IPS-NIHi7 (cell line): ENCODE measurements around the gene THAP4.

ENCODE experiments used
- DNase-seq: peaks from one replicate; pipeline ENCODE4 v3.0.0; 2012; ENCODE audit warnings: mixed read lengths; ENCODE audit errors: extremely low spot score

THAP4 gene

GRCh38 chr2:241547781-241548450 is 89.0 kb downstream of the THAP4 start:
- DNase-seq, result no peak

GRCh38 chr2:241546771-241547498 is 90.0 kb downstream of the THAP4 start:
- peak; percentile 11 for DNase-seq

DNA sequence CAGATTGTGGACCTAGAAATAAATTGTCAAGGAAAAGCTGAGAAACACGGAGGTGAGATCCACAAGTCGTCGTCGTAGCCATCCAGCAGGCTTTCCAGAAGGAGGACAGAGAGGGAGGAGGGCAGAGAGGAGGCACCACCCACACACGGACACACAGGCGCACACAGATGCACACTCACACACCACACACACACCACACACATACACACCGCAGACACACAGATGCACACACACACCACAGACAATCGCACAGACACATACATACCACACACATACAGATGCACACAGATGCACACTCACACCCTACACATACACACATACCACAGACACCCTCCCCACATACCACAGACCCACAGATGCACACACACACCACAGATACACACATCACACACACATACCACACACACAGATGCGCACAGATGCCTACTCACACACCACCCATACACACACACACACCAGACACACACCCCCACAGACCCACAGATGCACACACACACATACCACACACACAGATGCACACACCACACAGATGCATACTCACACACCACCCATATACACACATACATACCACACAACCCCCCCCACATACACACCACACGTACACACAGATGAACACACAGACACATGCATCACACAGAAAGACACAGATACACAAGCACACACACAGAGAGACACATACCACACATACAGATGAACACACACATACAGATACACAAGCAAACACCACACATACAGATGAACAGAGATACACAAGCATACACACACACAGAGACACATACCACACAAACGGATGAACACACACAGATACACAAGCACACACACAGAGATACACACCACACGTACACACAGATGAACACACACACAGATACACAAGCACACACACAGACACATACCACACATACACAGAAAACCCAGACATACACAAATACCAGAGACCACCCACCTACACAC is 91.2 kb downstream of the THAP4 start:
- peak; percentile 5 for DNase-seq

DNA sequence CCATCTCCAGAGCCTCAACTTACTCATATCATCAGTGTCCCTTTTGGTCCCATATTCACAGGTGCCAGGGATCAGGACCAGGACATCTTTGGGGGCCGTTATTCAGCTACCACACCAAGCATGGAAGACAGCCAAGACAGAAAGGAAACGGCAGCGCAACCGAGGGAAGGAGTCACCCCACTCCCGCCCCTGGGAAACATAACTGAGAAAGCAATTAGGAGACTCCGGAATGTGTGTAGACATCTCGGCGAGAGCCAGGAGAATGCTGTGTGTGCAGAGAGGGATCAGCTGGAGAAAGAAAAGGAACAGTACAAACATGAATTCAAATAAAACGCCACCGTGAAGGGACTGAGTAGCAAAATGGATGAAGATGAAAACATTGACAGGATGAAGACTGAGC is 91.9 kb downstream of the THAP4 start:
- no peak for DNase-seq

- peak; percentile 5 for DNase-seq
Measured at GRCh38 chr2:241542278-241542605, 94.7 kb downstream of the THAP4 start.

DNA sequence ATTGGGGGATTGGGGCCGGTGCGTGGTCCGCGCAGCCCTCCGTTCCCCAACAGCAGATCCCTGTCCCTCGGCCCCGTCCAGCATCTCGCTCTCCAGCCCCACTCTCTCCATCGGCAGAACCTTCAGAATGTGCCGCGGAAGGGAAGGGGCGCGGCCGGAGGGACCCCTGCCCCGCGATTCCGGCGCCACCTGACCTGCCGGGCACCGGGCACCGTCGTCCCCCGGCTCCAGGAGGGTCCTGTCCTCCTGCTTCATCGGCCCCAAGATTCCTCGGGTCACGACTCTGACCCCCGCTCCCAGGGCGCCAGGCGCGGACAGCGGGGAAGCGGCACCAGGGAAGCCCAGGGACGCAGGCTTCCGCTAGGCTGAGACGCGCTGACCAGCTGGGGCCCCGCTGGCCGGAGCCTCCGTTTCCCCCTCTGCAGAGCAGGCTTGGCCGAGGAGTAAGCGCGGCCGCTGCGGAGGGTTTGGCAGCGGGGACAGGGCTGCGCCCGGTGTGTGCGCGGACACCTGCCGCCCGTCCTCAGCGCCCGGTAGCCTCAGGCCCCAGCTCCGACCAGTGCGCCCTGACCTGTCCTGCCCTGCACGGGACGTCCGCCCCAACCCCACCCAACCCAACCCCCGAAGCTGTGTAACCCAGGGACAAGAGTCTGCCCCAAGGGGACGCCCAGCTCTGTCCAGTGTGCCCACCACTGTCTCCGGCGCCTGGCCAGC is 95.2 kb downstream of the THAP4 start:
- peak; percentile 31 for DNase-seq

DNA sequence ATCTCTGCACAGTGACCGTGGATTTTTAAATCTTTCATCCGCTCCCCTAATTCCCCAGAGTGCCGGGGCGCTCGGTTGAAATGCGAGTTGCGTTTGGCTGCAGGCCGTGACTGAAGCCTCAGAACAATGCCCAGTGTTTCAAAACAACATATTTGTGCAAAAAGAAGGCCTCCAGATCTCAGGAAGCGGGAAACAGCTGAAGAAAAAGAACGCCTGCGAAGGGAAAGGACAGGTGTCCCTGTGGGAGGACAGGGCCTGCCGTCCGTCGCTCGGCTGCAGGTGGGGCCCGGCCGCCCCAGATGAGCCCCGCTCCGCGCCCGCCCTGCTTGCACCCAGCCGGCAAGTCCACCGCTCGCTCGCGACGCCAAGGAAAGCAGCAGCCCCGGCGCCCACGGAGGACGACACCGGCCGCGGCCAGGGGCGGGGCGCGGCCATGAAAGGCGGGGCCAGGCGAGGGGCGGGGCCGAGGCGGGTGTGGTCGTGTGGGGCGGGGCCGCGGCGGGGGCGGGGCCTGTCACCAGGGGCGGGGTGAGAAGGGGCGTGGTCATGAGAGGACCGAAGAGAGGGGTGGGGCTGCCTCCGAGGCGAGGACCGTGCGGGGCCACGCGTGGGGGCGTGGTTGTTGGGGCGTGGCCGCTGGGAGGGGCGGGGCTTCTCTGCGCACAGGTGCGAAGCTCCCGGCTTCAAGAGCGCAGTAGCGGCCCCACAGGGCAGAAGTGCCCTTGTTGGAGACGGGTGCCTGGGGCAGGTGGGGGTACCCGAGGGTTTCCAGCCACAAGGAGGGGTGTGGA is 96.0 kb downstream of the THAP4 start:
- peak; percentile 98 for DNase-seq

- peak; percentile 18 for DNase-seq
Measured at GRCh38 chr2:241540401-241540770, 96.6 kb downstream of the THAP4 start.

DNA sequence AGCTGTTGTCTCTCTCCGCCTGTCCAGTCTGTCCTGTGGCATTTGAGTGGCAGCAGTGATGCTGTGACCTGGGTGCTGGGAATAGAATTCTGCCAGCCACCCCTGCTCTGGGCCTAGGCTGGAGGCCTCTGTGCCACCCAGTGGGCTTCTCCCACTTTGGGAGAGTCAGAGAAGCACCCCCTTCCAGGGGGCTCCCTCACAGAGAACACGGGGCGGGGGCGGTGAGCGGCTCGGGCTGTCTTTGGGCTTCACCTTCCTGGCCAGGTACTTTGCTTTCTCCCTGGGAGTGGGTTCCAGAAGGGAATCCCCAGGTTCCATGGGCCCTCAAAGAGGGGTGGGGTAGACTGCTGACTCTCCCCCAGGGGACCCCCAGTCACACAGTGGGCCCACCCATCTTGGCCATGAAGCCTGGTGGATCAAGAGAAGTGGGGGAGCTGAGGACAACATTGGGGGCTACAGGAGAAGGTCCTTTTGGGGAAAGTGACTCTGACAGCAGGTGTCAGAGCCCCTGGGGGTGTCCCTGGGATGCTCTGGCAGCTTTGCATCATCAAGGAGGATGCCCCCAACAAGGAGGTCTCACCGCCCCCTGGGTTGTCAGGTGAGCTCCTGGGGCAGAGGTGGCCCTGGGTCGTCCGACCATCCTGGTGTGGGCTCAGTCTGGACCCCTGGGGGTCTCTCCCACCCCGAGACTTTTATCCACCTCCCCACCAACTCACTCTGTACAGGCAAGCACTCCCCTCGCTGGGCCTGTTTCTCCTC is 97.2 kb downstream of the THAP4 start:
- peak; percentile 7 for DNase-seq

DNA sequence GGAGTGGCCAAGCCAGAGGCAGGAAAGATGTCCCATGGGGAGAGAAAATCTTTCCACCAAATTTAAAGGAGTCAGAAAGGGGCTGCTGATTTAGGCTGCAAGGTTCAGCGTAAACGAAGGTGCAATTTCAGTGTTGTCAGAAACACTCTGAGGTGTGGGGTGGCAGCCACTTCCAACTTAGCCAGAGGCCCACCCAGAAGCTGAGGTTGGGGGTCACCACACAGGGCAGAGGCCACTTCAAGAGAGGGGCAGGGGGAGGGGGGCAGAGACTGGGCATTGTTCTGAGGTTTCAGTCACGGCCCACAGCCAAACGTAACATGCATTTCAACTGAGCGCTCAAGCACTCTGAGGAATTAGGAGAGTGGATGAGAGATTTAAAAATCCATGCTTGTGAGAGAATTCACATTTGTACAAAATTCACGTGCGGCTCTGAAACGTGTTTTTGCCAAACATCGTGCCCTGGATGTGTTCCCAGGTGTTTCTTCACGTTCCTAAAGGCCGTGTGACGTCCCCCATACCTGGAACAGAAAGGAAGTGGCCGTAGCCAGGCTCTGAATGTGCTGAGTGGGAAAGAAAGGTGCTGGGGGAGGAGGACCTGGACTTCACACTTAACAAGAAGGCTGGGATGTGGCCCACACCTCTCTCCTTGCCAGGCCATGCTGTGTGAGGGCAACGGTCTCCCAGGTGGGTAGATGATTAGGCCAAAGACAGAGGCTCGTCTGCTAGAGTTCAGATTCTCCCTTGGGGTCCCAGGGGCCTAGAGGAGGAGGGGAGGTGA is 97.9 kb downstream of the THAP4 start:
- DNase-seq, result peak; percentile 8

DNA sequence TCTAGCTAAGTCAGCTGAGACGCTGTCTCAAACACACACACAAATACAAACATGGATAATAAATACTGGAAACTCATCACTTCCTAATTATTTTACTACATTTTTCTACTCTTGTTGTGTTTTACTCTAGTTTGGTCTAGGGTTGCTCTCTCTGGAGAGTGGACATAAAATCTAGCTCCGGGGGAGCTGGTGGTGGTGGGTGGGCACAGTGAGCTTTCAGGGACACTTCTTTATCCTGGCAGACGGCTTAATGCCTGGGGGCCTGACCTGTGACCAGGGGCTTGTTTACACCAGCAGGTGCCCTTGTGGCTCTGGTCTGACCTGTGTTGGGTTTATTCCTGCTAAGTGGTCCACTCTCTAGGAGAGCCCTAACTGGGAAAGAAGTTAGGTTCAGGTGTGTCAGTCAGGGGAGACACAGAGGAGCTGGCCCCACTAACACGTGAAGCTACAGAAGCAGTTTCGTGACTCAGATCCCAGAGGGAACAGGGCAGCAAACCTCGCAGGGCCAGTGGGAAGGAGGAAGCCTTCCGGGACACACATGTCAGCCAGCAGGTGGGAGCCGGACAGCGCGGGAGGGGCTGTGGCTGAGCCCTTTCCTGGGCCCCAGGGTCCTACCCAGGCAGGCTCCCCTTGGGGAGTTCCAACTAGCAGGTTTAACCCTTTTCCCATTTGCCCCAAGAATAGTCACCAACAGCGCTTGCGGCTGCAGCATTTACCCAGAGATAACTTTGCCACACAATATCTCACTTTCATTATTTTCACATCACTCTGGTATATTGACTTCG is 100.9 kb downstream of the THAP4 start:
- peak; percentile 7 for DNase-seq

GRCh38 chr2:241534701-241535375 is 102.1 kb downstream of the THAP4 start:
- peak; percentile 11 for DNase-seq
